Glomerular visceral epithelial cell (primary cell): ENCODE results near the gene SFMBT1.
"Not testable (repeated sequence)": the region's sequence is repeated elsewhere in the genome, so short reads cannot be mapped to it uniquely, and the experiment has no call there.

Experiments used
- DNase-seq: peaks from one replicate; pipeline ENCODE4 v3.0.0-alpha.2; 2016; ENCODE audit errors: extremely low spot score

SFMBT1 gene

GRCh38 chr3:53072653-53073552 lies 27.0 kb upstream of the SFMBT1 start:
- peak; percentile 80 for DNase-seq

GRCh38 chr3:53071882-53072431 lies 26.1 kb upstream of the SFMBT1 start:
- DNase-seq: no peak

- DNase-seq: no peak
These were observed 23.7 kb upstream of the SFMBT1 start for GRCh38 chr3:53069422-53070068.

GRCh38 chr3:53068176-53068575 lies 22.3 kb upstream of the SFMBT1 start:
- DNase-seq: no peak

- DNase-seq: no peak
These were observed 21.7 kb upstream of the SFMBT1 start for GRCh38 chr3:53067567-53067966.

GRCh38 chr3:53065841-53066480 lies 20.1 kb upstream of the SFMBT1 start:
- DNase-seq: no peak

GRCh38 chr3:53062905-53063304 lies 17.0 kb upstream of the SFMBT1 start:
- DNase-seq: no peak

GRCh38 chr3:53056442-53056841 lies 10.6 kb upstream of the SFMBT1 start:
- DNase-seq: peak; percentile 38

- not testable (repeated sequence) for DNase-seq
These were observed 8.4 kb upstream of the SFMBT1 start for GRCh38 chr3:53054233-53054632.

GRCh38 chr3:53051929-53052328 lies 6.1 kb upstream of the SFMBT1 start:
- no peak for DNase-seq

- DNase-seq: no peak
These were observed 4.1 kb upstream of the SFMBT1 start for GRCh38 chr3:53049987-53050386.

GRCh38 chr3:53046171-53047170 lies 598 bp upstream of the SFMBT1 start:
- peak; percentile 55 for DNase-seq

- peak; percentile 70 for DNase-seq
These were observed 959 bp downstream of the SFMBT1 start for GRCh38 chr3:53044711-53045517.

GRCh38 chr3:53044371-53044710 lies 1.5 kb downstream of the SFMBT1 start:
- DNase-seq: no peak

- DNase-seq: no peak
These were observed 2.1 kb downstream of the SFMBT1 start for GRCh38 chr3:53043738-53044137.

- DNase-seq: no peak
These were observed 3.2 kb downstream of the SFMBT1 start for GRCh38 chr3:53042651-53043050.

- peak; percentile 70 for DNase-seq
These were observed 5.5 kb downstream of the SFMBT1 start for GRCh38 chr3:53040351-53040820.

GRCh38 chr3:53039376-53039752 lies 6.5 kb downstream of the SFMBT1 start:
- DNase-seq: no peak

- no peak for DNase-seq
These were observed 7.0 kb downstream of the SFMBT1 start for GRCh38 chr3:53038679-53039375.
